ENCODE measurements around the gene TENM4.

TENM4 gene

GRCh38 chr11:78876676-78877075 is 564.2 kb downstream of the TENM4 start:
- no peak for TF ChIP-seq JUND (IDR thresholded peaks at IDR 0.05; ENCODE audit: low read depth)
- DNase-seq (ENCODE audit: low read depth in 1 of 2, low spot score in 1 of 2), result no peak
- in situ Hi-C loops (cut with HindIII; ENCODE audit: low pct_unique_long_range_greater_than_20kb, low sequenced_read_pairs), result no loop called here

DNA sequence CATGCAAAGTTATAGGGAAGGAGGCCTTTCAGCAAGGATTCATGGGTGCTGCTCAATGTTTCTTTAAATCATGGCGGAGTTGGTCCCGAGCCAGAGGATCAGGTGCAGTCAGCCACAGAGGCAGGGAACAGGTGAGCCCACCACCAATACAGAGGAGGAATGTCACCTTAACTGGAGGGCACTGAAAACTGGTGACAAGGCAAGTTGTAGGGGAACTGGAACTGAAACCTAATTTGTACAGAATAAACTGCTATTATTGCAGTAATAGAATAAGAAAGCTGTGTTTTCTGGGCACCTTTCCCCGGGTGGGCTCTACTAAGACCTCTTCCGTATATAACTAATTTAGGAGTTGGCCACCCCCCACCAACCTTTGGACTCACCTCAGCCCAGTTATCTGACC is 570.2 kb downstream of the TENM4 start:
- no peak for DNase-seq (ENCODE audit: low read depth in 1 of 2, low spot score in 1 of 2)
- no peak for TF ChIP-seq JUND (IDR thresholded peaks at IDR 0.05; ENCODE audit: low read depth)
- in situ Hi-C loops (cut with HindIII; ENCODE audit: low pct_unique_long_range_greater_than_20kb, low sequenced_read_pairs), result no loop called here

GRCh38 chr11:78869293-78869692 is 571.5 kb downstream of the TENM4 start:
- DNase-seq (ENCODE audit: low read depth in 1 of 2, low spot score in 1 of 2), result no peak
- TF ChIP-seq JUND (IDR thresholded peaks at IDR 0.05; ENCODE audit: low read depth), result no peak
- in situ Hi-C loops (cut with HindIII; ENCODE audit: low pct_unique_long_range_greater_than_20kb, low sequenced_read_pairs), result no loop called here

DNA sequence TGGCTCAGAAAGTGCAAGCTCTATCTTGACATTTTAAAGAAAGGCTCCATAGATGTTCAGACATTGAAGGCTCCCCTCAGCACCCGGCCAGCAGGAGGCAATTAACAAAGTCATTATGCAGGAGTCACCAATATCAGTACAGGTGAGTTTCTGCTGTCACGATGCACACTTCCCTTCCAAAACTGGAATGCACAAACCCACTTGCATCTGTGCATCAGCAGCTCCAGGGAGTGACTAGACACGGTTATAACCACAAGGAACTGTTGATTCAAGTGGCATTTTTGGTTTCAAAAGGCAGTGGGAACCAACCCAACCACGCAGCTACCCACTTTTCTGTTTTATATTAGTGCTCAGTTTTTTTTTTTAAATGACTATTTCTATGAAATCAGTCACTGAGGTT is 572.3 kb downstream of the TENM4 start:
- no peak for DNase-seq (ENCODE audit: low read depth in 1 of 2, low spot score in 1 of 2)
- no peak for TF ChIP-seq JUND (IDR thresholded peaks at IDR 0.05; ENCODE audit: low read depth)
- in situ Hi-C loops (cut with HindIII; ENCODE audit: low pct_unique_long_range_greater_than_20kb, low sequenced_read_pairs), result no loop called here

GRCh38 chr11:78860720-78861422 is 580.0 kb downstream of the TENM4 start:
- peak; percentile 42 to 81 for DNase-seq (ENCODE audit: low read depth in 1 of 2, low spot score in 1 of 2)
- no peak for TF ChIP-seq JUND (IDR thresholded peaks at IDR 0.05; ENCODE audit: low read depth)
- in situ Hi-C loops (cut with HindIII; ENCODE audit: low pct_unique_long_range_greater_than_20kb, low sequenced_read_pairs), result no loop called here

DNA sequence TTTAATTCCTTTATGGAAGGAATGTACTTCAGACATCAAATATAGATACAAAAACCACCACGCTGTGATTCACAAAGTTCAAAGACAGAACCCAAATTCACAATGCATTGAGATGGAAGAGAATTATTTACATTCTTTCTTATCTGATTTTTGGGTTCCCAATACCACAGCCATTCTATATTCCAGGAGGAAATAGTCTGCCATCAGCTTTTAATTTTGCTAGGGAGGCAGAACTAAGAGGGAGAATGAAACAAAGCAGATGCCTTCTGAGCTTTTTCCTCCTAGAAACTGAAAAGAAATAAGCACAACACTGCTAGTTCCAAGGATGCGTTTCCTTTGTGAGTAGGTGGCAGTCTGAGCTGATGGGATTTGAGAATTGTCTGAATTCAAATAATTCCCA is 583.1 kb downstream of the TENM4 start:
- DNase-seq (ENCODE audit: low read depth in 1 of 2, low spot score in 1 of 2), result no peak
- in situ Hi-C loops (cut with HindIII; ENCODE audit: low pct_unique_long_range_greater_than_20kb, low sequenced_read_pairs), result no loop called here
- TF ChIP-seq JUND (IDR thresholded peaks at IDR 0.05; ENCODE audit: low read depth), result no peak

DNA sequence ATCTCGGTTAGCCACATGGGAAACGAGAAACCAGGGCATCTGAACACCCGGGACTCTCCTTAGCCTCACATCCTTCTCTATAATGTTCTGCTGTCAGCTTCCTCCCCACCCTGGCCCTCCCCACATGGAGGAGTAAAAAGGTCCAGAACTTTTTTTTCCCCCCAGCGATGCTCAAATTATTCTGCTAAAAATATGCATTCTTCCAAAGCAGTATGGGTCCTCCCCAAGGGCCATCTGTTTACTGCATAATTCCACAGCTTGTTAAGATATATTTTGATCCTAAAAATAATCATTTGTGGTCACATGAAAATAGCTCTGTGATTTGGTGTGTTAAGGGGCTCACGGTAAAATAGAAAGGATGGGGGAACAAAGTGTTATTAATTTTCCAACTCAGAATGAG is 584.6 kb downstream of the TENM4 start:
- no peak for TF ChIP-seq JUND (IDR thresholded peaks at IDR 0.05; ENCODE audit: low read depth)
- DNase-seq (ENCODE audit: low read depth in 1 of 2, low spot score in 1 of 2), result no peak

DNA sequence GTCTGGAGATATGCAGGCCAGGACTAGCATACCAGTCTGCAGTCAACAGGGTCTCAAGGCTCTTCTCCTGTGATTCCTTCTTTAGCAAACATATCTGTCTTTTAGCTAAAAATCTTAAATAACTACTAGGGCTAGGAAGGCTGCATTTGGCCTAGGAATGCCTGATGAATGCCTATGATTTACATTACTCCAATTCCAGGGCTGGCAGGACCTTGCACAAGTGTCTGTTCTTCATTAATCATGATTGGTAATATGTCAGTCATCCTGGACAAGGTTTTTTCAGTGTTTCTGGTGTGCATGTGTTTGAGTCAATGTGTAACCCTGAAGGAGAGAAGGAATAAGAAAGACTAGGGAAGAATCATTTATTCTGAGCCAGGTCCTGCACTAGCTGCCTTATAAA is 585.7 kb downstream of the TENM4 start:
- no peak for TF ChIP-seq JUND (IDR thresholded peaks at IDR 0.05; ENCODE audit: low read depth)
- no peak for DNase-seq (ENCODE audit: low read depth in 1 of 2, low spot score in 1 of 2)
- in situ Hi-C loops (cut with HindIII; ENCODE audit: low pct_unique_long_range_greater_than_20kb, low sequenced_read_pairs), result no loop called here

More for the DNA sequence above, 584.6 kb downstream of the TENM4 start:
- in situ Hi-C loops (cut with HindIII; ENCODE audit: low pct_unique_long_range_greater_than_20kb, low sequenced_read_pairs), result no loop called here

GRCh38 chr11:78853521-78853920 is 587.3 kb downstream of the TENM4 start:
- DNase-seq (ENCODE audit: low read depth in 1 of 2, low spot score in 1 of 2), result no peak
- in situ Hi-C loops (cut with HindIII; ENCODE audit: low pct_unique_long_range_greater_than_20kb, low sequenced_read_pairs), result no loop called here
- no peak for TF ChIP-seq JUND (IDR thresholded peaks at IDR 0.05; ENCODE audit: low read depth)

GRCh38 chr11:78851878-78852586 is 588.8 kb downstream of the TENM4 start:
- in situ Hi-C loops (cut with HindIII; ENCODE audit: low pct_unique_long_range_greater_than_20kb, low sequenced_read_pairs), result no loop called here

GRCh38 chr11:78850078-78850477 is 590.8 kb downstream of the TENM4 start:
- no peak for TF ChIP-seq JUND (IDR thresholded peaks at IDR 0.05; ENCODE audit: low read depth)
- no peak for DNase-seq (ENCODE audit: low read depth in 1 of 2, low spot score in 1 of 2)
- in situ Hi-C loops (cut with HindIII; ENCODE audit: low pct_unique_long_range_greater_than_20kb, low sequenced_read_pairs), result no loop called here

More at GRCh38 chr11:78851878-78852586, 588.8 kb downstream of the TENM4 start:
- no peak for DNase-seq (ENCODE audit: low read depth in 1 of 2, low spot score in 1 of 2)
- no peak for TF ChIP-seq JUND (IDR thresholded peaks at IDR 0.05; ENCODE audit: low read depth)

DNA sequence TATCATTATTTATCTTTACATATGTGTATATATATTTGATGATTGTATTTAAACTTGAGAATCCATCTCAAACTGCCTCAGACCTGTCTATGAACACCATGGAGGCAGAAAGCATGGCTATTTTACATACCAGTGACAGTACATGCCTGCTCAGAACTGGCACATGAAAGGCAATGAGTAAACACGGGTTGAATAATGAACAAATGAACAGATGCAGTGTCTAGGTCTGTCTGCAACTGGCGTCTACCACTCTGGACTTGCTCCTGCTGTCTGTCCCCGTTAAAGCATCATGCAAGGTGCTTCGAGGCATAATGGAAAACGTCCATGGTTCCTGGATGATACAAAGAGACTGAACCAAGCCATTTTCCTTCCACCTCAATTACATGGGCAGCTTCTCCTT is 594.6 kb downstream of the TENM4 start:
- DNase-seq (ENCODE audit: low read depth in 1 of 2, low spot score in 1 of 2), result no peak
- in situ Hi-C loops (cut with HindIII; ENCODE audit: low pct_unique_long_range_greater_than_20kb, low sequenced_read_pairs), result no loop called here

DNA sequence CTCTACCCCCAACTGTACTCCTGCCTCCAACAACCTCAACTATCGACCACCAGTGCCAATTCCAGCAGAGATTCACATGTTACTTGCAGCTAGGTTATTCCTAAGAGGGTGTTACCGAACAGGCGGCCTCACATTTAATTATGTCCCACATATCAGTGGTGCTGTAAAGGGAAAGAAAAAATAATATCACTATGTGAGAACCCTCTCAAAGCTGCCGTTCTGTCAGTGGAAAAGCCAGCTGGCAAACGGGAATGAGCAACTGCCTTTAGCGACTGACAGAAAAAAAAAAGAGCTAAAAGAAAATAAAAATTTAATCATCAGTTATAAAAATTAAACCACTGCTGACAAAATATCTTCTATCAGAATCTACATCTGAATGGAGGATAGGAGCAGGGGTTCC is 595.3 kb downstream of the TENM4 start:
- TF ChIP-seq JUND (IDR thresholded peaks at IDR 0.05; ENCODE audit: low read depth), result no peak
- in situ Hi-C loops (cut with HindIII; ENCODE audit: low pct_unique_long_range_greater_than_20kb, low sequenced_read_pairs), result no loop called here
- DNase-seq (ENCODE audit: low read depth in 1 of 2, low spot score in 1 of 2), result no peak

More for the DNA sequence above, 594.6 kb downstream of the TENM4 start:
- TF ChIP-seq JUND (IDR thresholded peaks at IDR 0.05; ENCODE audit: low read depth), result no peak

Data from T47D (cell line).